ES-I3 (cell line): ENCODE measurements around the gene RIN3.

Experiments used
- H3K36me3 ChIP-seq: 2 replicates; pipeline ENCODE4 v1.6.1; 2013; ENCODE audit warnings: mild to moderate bottlenecking, low read length, control low read depth, moderate library complexity; ENCODE audit not compliant: insufficient read depth
- H3K4me1 ChIP-seq: 2 replicates; pipeline ENCODE4 v1.6.1; 2013; ENCODE audit warnings: mild to moderate bottlenecking, control low read depth, low read length; ENCODE audit not compliant: insufficient read depth
- H3K9ac ChIP-seq: 2 replicates; pipeline ENCODE4 v1.6.1; 2013; ENCODE audit warnings: low read depth, mild to moderate bottlenecking, low read length, moderate library complexity
- H3K9me3 ChIP-seq: 2 replicates; pipeline ENCODE4 v1.6.1; 2013; ENCODE audit warnings: mild to moderate bottlenecking, low read length, moderate library complexity; ENCODE audit not compliant: control insufficient read depth, insufficient read depth

The RIN3 gene

GRCh38 chr14:92603309-92604242 lies 90.0 kb downstream of the RIN3 start:
- Histone ChIP-seq H3K36me3 (no peaks in the 10 kb centered on the region), H3K9ac (no peak overlapping the region), H3K9me3 (no peaks in the 10 kb centered on the region), H3K4me1 (no peaks in the 10 kb centered on the region; the same call in 1 of the 2 replicates)

- Histone ChIP-seq H3K9ac (no peak overlapping the region), H3K36me3 (no peaks in the 10 kb centered on the region), H3K4me1 (no peaks in the 10 kb centered on the region), H3K9me3 (no peaks in the 10 kb centered on the region)
These were observed 91.8 kb downstream of the RIN3 start for GRCh38 chr14:92605274-92605940.

GRCh38 chr14:92607251-92607650 lies 93.7 kb downstream of the RIN3 start:
- Histone ChIP-seq H3K9ac (no peak overlapping the region), H3K9me3 (no peaks in the 10 kb centered on the region), H3K4me1 (no peaks in the 10 kb centered on the region), H3K36me3 (no peaks in the 10 kb centered on the region)

GRCh38 chr14:92607702-92608429 lies 94.3 kb downstream of the RIN3 start:
- H3K9ac ChIP-seq = no peak overlapping the region
- H3K4me1 ChIP-seq = no peaks in the 10 kb centered on the region
- no peaks in the 10 kb centered on the region for H3K9me3 ChIP-seq
- H3K36me3 ChIP-seq = no peaks in the 10 kb centered on the region

- Histone ChIP-seq H3K36me3 (no peaks in the 10 kb centered on the region), H3K9ac (no peak overlapping the region), H3K9me3 (no peaks in the 10 kb centered on the region), H3K4me1 (no peaks in the 10 kb centered on the region)
These were observed 96.4 kb downstream of the RIN3 start for GRCh38 chr14:92609955-92610354.

GRCh38 chr14:92610849-92611271 lies 97.3 kb downstream of the RIN3 start:
- no peaks in the 10 kb centered on the region for H3K4me1 ChIP-seq
- no peak overlapping the region for H3K9ac ChIP-seq
- no peaks in the 10 kb centered on the region for H3K36me3 ChIP-seq
- no peaks in the 10 kb centered on the region for H3K9me3 ChIP-seq

- no peaks in the 10 kb centered on the region for H3K4me1 ChIP-seq
- no peaks in the 10 kb centered on the region for H3K9me3 ChIP-seq
- no peak overlapping the region for H3K9ac ChIP-seq
- H3K36me3 ChIP-seq = no peaks in the 10 kb centered on the region
These were observed 99.6 kb downstream of the RIN3 start for GRCh38 chr14:92613008-92613658.

GRCh38 chr14:92613681-92614260 lies 100.2 kb downstream of the RIN3 start:
- Histone ChIP-seq H3K4me1 (no peaks in the 10 kb centered on the region), H3K36me3 (no peaks in the 10 kb centered on the region), H3K9ac (no peak overlapping the region), H3K9me3 (no peaks in the 10 kb centered on the region)

GRCh38 chr14:92615451-92615850 lies 101.9 kb downstream of the RIN3 start:
- Histone ChIP-seq H3K36me3 (no peaks in the 10 kb centered on the region), H3K4me1 (no peaks in the 10 kb centered on the region), H3K9me3 (no peaks in the 10 kb centered on the region), H3K9ac (no peak overlapping the region)

GRCh38 chr14:92616178-92616577 lies 102.6 kb downstream of the RIN3 start:
- H3K4me1 ChIP-seq = no peaks in the 10 kb centered on the region
- H3K9ac ChIP-seq = no peak overlapping the region
- no peaks in the 10 kb centered on the region for H3K36me3 ChIP-seq
- no peaks in the 10 kb centered on the region for H3K9me3 ChIP-seq

GRCh38 chr14:92617581-92617980 lies 104.0 kb downstream of the RIN3 start:
- H3K9ac ChIP-seq = no peak overlapping the region
- H3K36me3 ChIP-seq = no peaks in the 10 kb centered on the region
- H3K9me3 ChIP-seq = no peaks in the 10 kb centered on the region
- no peaks in the 10 kb centered on the region for H3K4me1 ChIP-seq

- Histone ChIP-seq H3K9ac (no peak overlapping the region), H3K36me3 (no peaks in the 10 kb centered on the region), H3K9me3 (no peaks in the 10 kb centered on the region; the same call in 1 of the 2 replicates), H3K4me1 (no peaks in the 10 kb centered on the region)
These were observed 106.3 kb downstream of the RIN3 start for GRCh38 chr14:92619671-92620456.

- Histone ChIP-seq H3K9ac (no peak overlapping the region), H3K36me3 (peaks cover 2% of the 10 kb centered on the region; the same call in 1 of the 2 replicates)
These were observed 108.7 kb downstream of the RIN3 start for GRCh38 chr14:92622311-92622710.

More at GRCh38 chr14:92622311-92622710, 108.7 kb downstream of the RIN3 start:
- no peaks in the 10 kb centered on the region for H3K4me1 ChIP-seq
- H3K9me3 ChIP-seq = peaks cover 12% of the 10 kb centered on the region
